Adrenal gland (tissue), 5 donors: ENCODE measurements around the gene ANXA4.

Experiments used
- POLR2A ChIP-seq, 2 donors: fragments of 450-650 bp; IDR thresholded peaks; one replicate each; pipeline ENCODE4 v1.6.1; 2017; ENCODE audit warnings: antibody characterized with exemption in 2 of 2, mild to moderate bottlenecking in 2 of 2, moderate library complexity in 1 of 2
- TF ChIP-seq, protein P1 (sequence below), 6 experiments: fragments of 450-650 bp in 4 of 6; fragments of 200-600 bp in 2 of 6; sonication (generic) in 1 of 6; IDR thresholded peaks; 1 replicate in 5 of 6; 2 replicates in 1 of 6; pipeline versions ENCODE4 v1.5.1 to v1.8.0; 2016 to 2021; ENCODE audit warnings: antibody characterized with exemption in 6 of 6, mild to moderate bottlenecking in 2 of 6, moderate library complexity in 1 of 6
- donor health status: DM: no; HTN: no; CAD: no.

DNA sequence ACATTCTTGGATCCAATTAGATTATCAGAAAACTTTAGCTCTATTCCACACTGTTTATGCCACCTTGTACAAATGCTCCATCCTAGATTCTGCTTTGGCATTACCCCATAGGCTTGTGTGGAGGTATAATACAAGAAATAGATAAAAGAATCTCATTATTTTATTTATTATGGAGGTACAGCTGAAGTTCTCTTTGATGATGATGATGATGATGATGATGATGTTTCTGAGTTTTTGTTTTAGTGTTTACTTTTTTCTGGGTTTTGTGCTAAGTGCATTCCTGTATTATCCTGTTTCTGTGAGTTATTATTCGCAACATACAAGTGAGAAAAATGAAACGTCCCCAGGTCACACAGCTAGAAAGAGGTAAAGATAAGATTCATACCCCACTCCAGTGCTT lies 43.4 kb downstream of the ANXA4 start:
- TF ChIP-seq, protein P1, sequence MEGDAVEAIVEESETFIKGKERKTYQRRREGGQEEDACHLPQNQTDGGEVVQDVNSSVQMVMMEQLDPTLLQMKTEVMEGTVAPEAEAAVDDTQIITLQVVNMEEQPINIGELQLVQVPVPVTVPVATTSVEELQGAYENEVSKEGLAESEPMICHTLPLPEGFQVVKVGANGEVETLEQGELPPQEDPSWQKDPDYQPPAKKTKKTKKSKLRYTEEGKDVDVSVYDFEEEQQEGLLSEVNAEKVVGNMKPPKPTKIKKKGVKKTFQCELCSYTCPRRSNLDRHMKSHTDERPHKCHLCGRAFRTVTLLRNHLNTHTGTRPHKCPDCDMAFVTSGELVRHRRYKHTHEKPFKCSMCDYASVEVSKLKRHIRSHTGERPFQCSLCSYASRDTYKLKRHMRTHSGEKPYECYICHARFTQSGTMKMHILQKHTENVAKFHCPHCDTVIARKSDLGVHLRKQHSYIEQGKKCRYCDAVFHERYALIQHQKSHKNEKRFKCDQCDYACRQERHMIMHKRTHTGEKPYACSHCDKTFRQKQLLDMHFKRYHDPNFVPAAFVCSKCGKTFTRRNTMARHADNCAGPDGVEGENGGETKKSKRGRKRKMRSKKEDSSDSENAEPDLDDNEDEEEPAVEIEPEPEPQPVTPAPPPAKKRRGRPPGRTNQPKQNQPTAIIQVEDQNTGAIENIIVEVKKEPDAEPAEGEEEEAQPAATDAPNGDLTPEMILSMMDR (IDR thresholded peaks at IDR 0.05): no peak
- no peak for TF ChIP-seq POLR2A (IDR thresholded peaks at IDR 0.05)
